NCI-H460 (cell line): Measurements from ENCODE around the gene CRLF1. TPM values are rescaled to one million over a fixed set of nuclear protein-coding genes. Genes with fewer than 3 reads are reported as not detected.
"Not testable (repeated sequence)": the region's sequence is repeated elsewhere in the genome, so short reads cannot be mapped to it uniquely, and the experiment has no call there.

Experiments
- DNase-seq: peaks from one replicate; pipeline ENCODE4 v3.0.0-alpha.2; 2016; ENCODE audit warnings: low read depth; ENCODE audit errors: extremely low read depth
- total RNA-seq: library from RNA; depleted of rRNA; stranded (reverse); fragments of >200 nt; shearing (Covaris generic); gene quantifications from 2 replicates; pipeline ENCODE4 v1.2.3, GENCODE V29; 2014

CRLF1 gene
- total RNA-seq, 1 experiment from 2014 or later: 91.3 TPM

DNA sequence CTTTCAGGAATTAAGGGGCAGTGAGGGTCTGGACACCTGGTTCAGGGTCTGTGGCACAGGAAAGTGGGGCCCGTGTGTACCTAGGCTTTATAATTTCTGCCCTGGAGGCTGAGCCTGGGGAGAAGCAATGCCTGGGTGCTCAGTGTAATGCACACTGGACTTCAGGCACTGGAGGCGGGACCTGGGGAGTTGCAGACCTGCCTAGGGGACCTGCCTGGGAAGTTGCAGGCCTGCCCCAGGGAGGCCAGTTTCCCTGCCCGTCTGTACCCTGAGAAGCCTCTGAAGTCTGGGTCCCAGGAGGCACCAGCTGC is 3.6 kb upstream of the CRLF1 start:
- no peak for DNase-seq

DNA sequence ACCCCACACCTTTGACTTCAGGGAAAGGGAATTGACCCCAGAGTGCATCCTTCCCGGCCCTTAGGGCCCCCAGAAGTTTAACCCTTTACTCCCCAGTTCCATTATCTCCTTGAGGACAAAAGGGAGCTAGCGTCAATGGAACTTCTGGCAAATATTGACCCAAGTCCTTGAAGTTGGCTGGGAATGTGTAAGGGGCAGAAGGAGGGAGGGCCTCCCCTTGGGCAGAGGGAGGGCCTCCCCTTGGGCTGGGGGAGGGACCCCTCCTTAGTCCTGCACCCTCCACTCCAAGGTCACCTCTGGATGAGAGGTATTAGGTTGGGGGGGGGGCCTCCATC is 3.1 kb upstream of the CRLF1 start:
- no peak for DNase-seq

DNA sequence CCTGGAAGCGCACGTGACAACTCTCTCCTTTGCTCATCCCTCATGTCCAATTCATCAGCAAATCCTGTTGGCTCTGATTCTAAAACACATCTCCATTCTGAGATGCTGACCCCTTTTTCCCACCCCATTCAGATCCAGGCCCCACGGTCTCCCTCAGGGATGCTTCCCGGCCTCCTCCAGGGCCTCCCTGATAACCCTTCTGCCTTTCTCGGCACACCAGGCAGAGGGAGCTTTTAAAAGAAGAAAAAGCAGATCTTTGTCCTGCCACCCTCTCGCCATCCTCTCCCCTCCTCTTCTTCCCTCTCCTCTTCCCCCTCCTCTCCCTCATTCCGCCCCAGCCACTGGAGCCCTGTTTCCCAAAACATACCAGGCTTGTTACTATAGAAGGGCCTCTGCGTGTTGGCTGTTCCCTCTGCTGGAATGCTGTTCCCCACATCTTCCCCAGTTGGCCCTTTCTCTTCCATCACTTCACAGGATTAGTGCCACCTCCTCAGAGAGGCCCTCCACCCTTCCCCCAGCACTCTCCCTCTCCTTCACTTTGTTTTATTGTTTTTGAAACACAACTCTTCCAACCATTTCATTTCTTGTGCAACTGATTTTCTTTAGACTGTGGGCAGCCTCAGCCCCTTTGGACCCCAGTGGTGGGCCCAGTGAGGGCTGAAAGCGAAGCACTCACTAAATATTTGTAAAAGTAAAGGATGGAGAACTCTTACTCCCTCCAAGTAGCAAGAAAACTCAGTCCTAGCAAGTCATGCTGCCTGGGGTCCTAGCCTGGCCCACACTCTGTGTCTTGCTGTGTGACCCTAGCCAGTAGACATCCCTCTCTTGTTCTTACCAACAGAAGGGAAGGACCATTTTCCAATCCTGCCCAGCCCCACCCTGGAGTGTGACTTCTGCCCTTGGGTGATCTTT is 2.5 kb upstream of the CRLF1 start:
- no peak for DNase-seq

DNA sequence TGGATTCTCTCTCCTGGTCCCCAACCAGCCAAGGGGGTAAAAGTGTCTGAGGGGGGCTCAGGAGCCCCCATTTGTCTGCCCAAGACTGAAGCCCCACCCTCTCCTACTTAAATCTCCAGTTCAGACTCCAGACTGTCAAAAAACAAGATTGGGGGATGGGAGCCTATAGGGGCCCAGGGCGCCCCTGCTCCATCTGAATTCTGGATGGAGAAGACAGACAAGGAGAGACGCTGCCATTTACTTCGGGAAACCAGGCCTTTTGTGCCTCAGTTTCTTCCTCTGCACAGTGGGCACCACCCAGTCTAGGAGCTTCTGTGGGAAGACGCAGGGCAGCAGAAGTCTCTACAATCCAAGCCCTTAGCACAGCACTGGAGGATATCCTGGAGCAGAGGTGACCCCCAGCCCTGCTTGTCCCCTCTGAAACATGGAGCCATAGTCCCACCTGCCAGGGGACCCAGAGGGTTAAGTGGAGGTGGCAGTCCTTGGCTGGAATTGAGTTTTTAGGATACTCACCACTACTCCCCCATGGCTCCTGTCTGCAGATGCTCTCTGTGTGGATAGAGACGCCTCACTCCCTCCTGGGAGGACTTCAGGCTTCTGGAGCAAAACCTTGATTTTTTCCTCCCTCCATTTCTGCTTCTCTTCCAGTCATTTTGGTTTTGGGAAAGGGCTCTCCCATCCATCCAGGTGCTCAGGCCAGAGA is 1.7 kb upstream of the CRLF1 start:
- DNase-seq: no peak

DNA sequence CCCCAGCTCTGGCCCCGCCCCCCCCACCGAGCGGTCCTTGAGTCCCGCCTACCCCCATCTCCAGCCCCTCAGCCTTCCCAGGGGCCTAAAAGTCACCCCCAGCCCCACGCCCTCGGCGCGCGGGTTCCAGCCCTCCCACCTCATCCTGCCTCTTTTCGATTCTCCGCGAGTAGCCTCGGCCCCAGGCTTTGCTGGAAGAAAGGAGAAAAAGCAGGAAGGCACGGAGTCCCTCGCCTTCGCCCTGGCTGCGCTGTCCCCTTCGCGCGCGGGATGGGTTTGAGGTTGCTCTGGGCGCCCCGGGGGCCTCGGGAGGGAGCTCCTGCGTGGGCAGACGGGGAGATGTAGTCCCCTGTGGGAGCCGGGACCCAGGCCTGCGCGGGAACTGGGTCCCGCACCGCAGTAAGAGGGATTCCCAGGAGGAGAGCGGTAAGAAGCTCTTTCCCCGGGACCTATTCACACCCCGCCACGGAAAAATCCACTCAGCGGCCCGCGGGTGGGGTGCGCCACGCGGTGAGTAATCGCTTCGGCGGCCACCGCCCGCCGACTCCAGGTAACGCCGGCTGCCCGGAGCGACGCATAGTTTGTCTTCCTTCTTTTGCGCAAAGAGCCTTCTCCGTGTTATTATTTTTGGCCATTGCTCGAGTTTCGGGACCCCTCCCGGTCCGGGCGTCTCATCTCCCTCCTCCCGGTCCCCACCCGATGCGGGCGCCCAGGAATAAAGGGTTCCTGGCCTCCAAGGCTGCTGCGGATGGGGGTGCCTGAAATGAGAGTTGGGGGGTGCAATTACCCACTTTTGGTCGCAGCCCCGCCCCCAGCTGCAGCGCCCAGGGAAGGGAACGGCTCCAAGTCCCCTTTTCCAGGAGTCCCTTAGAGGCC is 865 bp upstream of the CRLF1 start:
- no peak for DNase-seq

DNA sequence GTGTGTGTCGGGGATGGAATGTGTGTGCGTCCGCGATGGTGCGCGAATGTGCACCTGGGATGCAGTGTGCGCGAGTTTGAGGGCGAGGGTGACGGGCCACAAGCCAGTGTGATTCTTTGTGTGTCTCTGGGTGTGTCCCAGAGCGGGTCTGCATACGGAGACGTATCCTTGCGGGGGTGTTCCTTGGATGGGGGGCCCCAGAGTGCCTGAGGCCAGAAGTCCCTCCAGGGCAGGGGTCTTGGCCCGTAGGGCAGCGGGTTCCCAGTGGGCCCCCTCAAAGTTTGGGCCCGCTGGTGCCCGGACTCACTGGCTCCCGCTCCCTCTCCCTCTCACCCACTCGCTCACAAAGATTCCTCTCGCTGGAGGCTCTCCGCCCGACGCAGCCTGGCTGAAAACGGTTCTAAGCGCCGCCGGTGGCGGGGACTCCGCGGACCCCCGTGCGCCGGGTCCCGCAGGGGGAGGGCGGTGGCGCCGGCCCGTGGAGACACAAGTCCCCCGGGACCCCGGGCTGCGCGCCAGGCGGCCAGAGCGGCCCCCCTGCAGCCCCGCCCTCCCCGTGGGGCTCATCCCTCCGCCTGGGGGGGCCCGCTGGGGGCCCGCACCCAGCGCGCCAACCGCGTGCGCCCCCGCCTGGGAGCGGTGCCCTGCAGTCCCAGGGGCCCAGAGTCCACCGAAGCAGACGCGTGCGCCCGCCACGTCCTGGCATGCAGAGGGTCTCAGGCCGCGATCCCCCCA is 886 bp downstream of the CRLF1 start:
- DNase-seq: no peak

DNA sequence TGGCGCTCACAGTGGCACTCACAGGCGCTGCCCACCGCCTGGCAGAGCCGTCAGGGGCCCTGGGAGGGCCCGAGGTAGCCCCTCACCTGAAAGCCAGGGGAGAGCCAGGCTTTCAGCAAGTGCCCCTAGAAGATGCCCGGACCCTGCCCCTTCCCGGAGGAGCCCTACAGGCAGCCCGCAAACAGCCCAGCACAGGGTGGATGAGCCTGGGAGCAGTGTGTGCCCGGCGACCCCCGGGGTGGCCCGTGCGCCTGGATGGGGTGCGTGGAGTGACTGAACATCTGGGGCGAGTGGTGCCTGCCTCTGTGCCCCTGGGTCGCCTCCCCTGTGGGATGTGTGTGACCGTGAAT is 1.4 kb downstream of the CRLF1 start:
- no peak for DNase-seq

DNA sequence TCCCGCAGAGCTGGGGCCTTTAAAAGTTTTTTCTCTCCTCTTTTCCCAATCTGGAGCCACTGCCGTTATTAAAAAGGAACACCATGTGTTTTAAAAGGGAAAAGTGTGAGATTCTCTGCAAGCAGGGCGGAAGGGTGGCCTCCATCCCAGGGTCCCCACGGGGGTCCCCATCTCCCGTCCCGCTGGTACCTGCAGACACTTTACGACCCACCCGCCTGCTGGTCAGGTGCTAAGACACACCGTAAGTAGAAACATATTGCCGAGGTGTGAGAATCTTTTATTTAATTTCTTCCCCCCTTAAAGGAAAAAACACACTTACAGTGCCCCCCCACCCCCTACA is 1.8 kb downstream of the CRLF1 start:
- DNase-seq: no peak

DNA sequence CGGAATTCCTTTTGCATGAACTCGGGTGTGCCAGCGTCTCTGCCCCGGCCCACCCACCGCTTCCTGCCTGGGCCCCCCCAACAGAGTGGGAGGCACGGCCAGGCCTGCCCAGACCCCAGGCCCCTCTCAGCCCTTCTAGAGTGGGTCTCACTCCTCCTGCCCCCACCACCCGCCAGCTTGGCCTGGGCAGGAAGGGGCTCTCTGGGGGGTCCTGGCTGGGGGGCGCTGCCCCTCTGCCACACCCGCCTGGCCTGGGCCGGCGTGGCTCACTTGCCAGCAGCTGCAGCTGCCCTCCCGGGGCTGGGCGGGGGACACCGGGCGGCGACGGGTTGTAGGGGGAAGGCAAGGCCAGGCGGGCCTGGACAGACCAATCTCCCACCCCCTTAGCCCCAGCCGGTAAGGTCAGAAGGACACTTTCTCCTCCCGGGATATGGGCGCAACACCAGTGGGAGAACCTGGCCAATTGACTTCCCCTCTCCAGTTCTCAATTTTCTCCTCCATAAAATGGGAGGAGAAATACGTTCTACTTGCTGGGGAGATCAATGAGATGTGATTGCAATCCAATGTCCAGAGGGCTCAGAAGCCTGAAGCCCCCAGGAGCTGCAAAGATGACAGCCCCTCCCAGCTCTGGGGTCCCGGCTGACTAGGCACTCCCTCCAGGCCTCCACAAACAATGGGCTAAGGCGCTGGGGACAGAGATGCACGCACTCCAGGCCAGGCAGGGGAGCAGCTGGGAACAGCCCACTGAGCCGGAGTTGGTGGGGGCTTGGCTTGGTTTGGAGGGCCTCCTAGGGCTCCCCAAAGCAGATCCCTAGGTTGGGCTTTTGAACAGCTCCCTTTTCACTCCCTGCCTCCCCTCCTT is 2.4 kb downstream of the CRLF1 start:
- DNase-seq: no peak

DNA sequence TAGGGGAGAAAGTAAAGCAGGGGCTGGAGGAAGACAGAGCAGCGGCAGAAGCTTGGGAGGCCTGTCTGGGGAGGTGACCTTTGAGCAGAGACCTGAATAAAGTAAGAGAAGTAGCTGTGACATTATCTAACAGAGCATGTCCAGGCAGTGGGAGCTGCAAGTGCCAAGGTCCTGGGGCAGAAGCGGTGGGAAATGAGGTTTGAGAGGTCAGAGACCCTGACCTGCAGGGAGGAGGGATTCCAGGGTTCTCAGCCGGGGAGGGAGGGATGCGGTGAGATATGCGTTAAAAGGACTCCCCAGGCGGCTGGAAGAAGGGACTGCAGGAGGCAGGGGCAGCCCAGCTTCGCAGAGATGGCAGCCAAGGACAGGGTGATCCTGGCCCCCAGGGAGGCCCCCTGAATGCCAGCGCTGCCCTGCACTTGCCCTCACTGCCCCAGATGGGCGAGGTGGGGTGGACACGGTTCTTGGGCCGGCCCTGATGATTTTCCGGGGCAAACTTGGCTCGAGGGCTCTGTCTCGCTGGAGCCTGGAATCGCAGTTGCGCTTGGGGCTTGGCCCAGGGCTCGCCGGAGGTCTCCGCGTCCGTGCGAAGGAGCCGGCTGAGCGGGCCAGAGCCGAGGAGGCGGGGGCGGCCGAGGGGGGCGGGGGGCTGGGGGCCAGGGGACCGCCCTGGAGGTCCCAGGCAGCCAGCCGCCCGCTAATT is 3.2 kb downstream of the CRLF1 start:
- DNase-seq: no peak

DNA sequence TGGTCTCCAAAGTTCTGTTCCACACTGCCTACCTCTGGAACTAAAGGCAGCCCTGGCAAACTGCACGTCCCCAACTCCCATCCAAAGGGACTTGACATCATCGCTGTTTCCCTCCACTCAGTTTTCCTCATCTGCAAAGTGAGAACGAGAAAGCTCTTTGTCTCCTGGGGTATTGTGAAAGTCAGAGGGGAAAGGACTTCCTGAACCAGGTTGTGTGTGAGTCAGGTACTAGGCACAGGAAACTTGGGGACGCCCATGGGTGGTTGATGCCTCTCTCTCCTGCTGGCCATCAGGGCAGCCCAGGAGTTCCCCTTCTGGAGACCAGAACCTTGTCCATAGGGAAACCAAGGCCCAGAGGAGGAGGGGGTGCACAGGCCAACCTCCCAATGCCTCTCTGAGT is 4.7 kb downstream of the CRLF1 start:
- DNase-seq: no peak

DNA sequence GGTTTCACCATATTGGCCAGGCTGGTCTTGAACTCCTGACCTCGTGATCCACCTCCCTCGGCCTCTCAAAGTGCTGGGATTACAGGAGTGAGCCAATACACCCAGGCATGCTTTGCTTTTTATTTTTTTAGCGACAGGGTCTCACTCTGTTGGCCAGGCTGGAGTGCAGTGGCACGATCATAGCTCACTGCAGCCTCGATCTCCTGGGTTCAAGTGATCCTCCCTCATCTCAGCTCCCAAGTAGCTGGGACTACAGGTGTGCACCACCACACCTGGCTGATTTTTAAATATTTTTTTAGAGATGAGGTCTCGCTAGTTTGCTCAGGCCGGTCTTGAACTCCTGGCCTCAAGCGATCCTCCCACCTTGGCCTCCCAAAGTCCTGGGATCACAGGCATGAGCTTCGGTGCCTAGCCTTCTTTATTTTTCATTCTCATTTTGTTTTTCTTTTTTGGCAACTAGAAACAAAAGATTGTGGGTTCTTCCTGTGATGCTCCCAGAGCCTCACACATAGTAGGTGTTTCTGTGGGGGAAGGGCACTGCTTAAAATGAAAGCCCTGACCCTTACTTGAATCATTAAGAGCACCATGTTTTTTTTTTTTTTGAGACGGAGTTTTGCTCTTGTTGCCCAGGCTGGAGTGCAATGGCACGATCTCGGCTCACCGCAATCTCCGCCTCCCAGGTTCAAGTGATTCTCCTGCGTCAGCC is 5.8 kb downstream of the CRLF1 start:
- not testable (repeated sequence) for DNase-seq

DNA sequence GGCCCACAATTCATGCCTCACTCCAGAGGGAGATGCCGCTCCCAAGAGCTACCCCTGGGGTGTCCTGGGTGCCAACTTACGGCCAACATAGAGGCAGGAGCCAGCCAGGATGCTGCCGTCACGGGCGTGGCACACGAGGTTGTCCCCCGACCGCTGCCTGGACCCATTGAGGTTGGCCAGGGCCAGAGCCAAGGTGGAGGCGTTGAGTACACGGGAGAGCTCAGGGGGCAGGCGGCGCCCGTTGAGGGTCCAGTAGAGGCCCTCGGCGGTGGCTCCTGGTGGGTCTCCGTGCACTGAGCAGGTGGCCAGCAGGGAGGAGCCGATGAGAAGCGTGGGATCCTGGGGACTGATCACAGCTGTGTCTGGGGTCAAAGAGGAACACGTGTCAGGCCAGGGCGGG is 7.1 kb downstream of the CRLF1 start:
- DNase-seq: no peak

DNA sequence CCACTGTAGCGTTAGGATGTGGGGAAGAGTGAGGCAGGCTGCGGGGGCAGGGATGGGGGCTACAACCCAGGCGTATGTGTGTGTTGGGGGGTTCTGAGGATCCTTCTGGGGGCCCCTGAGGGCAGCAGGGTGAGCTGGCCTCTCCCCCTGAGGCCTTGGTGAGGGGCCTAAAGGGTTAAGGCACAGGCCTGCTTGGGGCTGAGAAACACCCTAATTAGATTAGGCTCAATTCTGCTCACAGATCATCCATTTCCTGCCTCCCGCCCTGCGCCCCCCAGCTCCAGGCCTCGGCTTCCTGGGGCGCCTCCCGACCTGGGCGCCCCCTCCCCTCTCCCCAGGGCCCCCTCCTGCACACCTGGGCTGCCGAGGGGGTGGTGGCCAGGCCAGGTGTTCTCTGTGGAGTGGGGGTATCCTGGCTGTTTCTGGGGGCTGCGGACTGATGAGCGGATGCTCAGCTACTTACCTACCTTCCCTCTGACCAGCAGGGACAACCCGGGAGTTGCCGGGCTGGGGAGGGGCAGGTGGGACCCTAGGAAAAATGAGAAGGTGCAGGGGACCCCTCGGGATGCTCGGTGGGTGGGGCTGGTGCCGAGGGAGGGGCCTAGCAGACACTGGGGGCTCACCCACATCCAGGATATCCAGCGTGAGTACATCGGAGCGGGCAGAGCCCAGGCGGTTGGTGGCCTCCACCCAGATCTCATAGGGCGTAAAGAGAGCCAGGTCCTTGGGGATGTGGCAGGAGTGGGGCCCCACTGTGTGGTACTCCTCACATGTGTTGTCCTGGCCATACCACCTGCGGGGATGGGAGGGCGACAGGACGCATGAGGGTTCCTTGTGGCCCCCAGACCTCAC is 8.6 kb downstream of the CRLF1 start:
- no peak for DNase-seq

DNA sequence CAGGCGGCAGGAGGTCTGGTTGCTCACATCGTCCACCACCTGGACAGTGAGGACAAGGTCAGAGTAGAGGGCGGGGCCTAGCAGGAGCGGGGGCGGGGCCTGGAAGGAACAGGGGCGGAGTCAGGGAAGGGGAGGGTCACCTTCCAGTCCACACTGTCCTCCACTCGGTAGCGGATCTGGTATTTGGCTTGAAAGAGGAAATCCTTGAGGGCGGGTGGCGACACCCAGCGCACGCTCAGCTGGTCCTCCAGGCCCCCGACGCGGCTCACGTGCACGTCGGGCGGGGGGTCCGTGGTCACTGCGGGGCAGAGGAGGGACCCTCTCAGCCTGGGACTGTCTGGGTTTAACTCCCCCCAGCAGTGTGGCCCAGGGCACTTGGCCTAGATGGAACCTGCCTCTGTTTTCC is 9.8 kb downstream of the CRLF1 start:
- DNase-seq: no peak

DNA sequence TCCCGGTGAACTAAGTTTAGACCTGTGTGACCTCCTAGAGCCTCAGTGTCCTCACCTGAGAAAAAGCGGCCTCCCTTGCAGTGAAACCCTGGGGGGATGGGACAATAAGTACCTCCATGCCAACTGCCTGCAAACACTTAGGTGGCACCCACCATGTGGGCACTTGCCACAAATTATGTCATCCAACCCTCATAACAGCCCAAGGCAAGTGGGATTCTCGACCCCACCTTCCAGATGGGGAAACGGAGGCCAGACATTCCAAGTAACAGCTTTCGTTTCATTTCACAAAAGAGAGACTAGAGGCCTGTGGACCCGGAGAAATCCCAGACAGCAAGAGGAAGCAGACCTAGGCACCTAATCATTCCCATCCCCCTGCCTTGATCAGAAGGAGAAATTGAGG is 11.1 kb downstream of the CRLF1 start:
- no peak for DNase-seq

DNA sequence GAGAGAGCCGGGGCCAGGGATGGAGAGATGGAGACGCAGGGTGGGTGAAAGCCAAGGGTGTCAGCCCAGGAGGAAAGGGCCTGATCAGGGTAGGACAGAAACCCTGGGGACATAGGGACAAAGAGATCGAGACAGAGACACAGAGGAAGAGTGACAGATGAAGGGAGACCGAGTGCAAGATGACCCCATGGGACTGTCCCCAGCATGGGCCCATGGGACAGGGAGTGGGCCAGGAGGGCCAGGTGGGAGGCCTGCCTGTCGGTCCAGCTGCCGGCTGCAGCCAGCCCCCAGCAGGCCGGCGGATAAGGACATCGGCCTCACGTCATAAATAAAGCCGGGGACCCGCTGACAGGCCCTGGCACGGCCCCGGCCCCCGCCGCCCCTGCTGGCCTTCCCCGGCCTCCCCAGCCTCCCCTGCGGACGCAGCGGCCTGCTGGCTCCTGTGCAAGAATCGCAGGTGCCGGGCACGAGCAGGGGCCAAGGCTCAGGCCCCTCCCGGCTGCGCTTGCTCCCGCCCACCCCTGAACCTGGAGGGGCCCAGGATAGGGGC is 11.7 kb downstream of the CRLF1 start:
- no peak for DNase-seq
